ENCODE measurements around the gene ROPN1. TPM values are rescaled to one million over a fixed set of nuclear protein-coding genes. Genes with fewer than 3 reads are reported as not detected.

Gene ROPN1
- total RNA-seq, 2 experiments from 2014 or later = not detected

DNA sequence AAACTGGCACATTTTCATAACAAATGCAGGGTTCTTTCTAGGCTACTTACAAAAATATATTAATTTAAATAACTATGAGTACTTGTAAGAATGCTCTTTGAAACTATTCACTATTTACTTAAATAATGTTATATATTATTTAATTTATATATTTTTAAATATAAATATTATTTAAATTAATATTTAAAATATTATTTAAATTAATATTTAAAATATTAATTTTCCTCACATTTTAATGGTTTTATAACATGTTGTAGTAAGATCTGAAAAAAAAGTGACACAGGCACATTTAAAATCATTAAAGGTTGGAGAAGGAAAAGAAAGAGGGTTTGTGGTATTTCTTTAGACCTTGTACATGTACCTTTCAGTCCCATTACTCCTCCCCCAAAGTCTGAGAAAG, 65.5 kb downstream of the ROPN1 start:
- no peak overlapping the region for H3K4me3 Mint-ChIP-seq
- no peaks in the 10 kb centered on the region for H3K27me3 Mint-ChIP-seq
- no peak overlapping the region for H3K27ac Mint-ChIP-seq
- no peak for DNase-seq
- ChIA-PET CTCF (no interaction called here), POLR2A (no interaction called here)
- H3K4me1 Mint-ChIP-seq = no peaks in the 10 kb centered on the region
- H3K36me3 Mint-ChIP-seq (ENCODE audit: low read depth) = peaks cover 48% of the 10 kb centered on the region
- peaks cover 9% of the 10 kb centered on the region for H3K9me3 Mint-ChIP-seq

DNA sequence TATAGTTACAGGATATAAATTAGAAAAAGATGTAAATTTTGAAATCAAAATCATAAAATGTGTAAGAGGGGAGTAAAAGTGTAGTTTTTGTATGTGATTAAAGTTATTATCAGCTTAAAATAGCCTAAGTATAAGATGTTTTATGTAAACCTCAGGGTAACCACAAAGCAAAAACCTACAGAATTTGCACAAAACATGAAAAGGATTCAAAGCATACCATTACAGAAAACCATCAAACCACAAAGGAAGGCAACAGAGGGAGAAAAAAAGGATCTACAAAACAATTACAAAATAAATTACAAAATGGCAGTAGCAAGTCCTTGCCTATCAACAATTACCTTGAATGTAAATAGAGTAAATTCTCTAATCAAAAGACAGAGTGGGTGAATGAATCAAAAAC, 71.1 kb downstream of the ROPN1 start:
- Mint-ChIP-seq H3K27me3 (no peaks in the 10 kb centered on the region), H3K4me3 (no peak overlapping the region), H3K27ac (no peak overlapping the region), H3K4me1 (peaks cover 3% of the 10 kb centered on the region), H3K9me3 (peaks cover 20% of the 10 kb centered on the region), H3K36me3 (ENCODE audit: low read depth) (peaks cover 64% of the 10 kb centered on the region)
- ChIA-PET CTCF (no interaction called here), POLR2A (no interaction called here)
- DNase-seq = no peak

- Mint-ChIP-seq H3K9me3 (peaks cover 20% of the 10 kb centered on the region), H3K27ac (no peak overlapping the region), H3K36me3 (ENCODE audit: low read depth) (peaks cover 65% of the 10 kb centered on the region), H3K4me3 (no peak overlapping the region), H3K27me3 (no peaks in the 10 kb centered on the region), H3K4me1 (peaks cover 3% of the 10 kb centered on the region)
- POLR2A ChIA-PET = no interaction called here
- no peak for DNase-seq
- CTCF ChIA-PET = no interaction called here
Measured at GRCh38 chr3:123920383-123920782, 71.5 kb downstream of the ROPN1 start.

GRCh38 chr3:123919353-123919752, 72.6 kb downstream of the ROPN1 start:
- H3K4me1 Mint-ChIP-seq = peaks cover 3% of the 10 kb centered on the region
- POLR2A ChIA-PET = no interaction called here
- no peak overlapping the region for H3K27ac Mint-ChIP-seq
- no peak for DNase-seq
- CTCF ChIA-PET = no interaction called here
- peaks cover 20% of the 10 kb centered on the region for H3K9me3 Mint-ChIP-seq
- no peak overlapping the region for H3K4me3 Mint-ChIP-seq
- no peaks in the 10 kb centered on the region for H3K27me3 Mint-ChIP-seq
- H3K36me3 Mint-ChIP-seq (ENCODE audit: low read depth) = peaks cover 62% of the 10 kb centered on the region

Other genes starting within 250 kb of the ROPN1 start
- gene MYLK, start 107.8 kb downstream of the ROPN1 start, total RNA-seq = under 1 TPM; 0.50 to 0.68 TPM
- gene CCDC14, start 30.9 kb downstream of the ROPN1 start, total RNA-seq = 10 to 100 TPM; 50.1 to 52.4 TPM
- gene KALRN, start 41.2 kb upstream of the ROPN1 start, total RNA-seq = under 1 TPM; 0.25 to 0.35 TPM